Measurements from ENCODE around the gene TSPAN10. TPM values are rescaled to one million over a fixed set of nuclear protein-coding genes. Genes with fewer than 3 reads are reported as not detected.
A peak's percentile ranks its signal among the peaks of the same experiment; 100 is the strongest.

Gene TSPAN10
- total and polyA plus RNA-seq, 7 experiments from 2014 or later: 0.32 to 1.9 (median 0.51) TPM

DNA sequence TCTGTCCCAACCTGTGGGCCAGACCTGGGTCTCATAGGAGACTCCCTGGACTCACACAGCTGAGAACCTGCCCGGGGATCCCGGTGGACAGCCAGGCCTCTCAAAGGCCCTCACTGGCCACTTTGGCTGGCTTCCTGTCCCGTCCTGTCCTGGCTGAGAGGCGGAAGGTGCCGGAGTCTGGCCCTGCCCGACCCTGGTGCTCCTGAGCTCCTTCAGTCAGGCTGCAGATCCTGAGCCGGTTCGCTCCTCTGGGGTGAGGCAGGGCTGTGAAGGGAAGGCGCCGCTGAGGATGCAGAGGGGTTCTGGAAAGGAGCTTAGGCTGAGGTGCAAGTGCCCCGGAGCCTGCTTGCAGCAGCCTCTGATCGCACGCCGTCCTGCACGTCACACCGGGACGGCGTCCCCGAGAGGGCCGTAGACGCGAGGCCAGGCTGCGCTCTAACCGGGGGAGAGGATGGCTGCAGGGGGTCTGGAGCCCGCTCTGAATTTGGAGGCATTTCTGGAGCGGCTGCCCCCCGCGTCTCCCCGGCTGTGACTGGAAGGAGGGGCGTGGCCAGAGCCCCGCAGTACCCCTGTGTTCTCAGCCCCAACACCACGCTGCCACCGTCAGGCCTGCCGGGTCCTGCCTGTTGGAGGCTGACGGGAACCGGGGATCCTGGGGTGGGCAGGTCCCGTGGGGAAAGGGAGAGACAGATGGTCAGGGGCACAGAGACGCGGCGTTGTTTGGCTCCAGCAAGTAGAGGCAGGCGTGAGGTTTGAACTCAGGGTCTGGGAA lies 51.0 kb downstream of the TSPAN10 start:
- Mint-ChIP-seq H3K4me3 (peak overlapping the region in 3 of 10 donors; percentile 29 to 59 (median 50)), H3K27ac (peak overlapping the region in 1 of 9 donors; percentile 21)

DNA sequence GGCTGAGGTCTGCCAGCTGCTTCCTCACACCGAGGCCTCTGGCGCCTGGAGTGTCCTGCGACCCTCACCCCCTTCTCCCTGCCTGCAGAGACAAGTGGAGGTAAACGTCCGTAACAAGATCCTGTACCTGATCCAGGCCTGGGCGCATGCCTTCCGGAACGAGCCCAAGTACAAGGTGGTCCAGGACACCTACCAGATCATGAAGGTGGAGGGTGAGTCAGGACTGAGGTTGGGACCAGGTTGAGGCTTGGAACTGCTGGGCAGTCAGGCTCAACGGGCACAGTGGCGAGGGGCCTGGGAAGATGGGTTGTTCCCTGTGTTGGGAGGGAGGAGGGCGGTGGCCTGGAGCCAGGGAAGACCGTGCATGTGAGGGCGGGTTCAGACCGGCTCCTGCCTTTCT lies 51.6 kb downstream of the TSPAN10 start:
- Mint-ChIP-seq H3K27ac (peak overlapping the region in 2 of 9 donors; percentile 30 to 75), H3K27me3 (peaks cover 0 to 2% (median 0%) of the 10 kb centered on the region in 5 donors), H3K9me3 (peaks cover 0 to 3% (median 0%) of the 10 kb centered on the region in 11 donors), H3K4me3 (no peak overlapping the region), H3K4me1 (peaks cover 19 to 40% (median 28%) of the 10 kb centered on the region in 7 donors), H3K36me3 (peaks cover 0 to 29% (median 4%) of the 10 kb centered on the region in 5 donors)
- intact Hi-C loops (cut with micrococcal nuclease): loop anchor here in 1 of 2 donors (10.0 kb wide), 1 partner anchor 346 kb away; the partner anchor contains the start of genes DCXR and RAC3
- DNase-seq: no peak
- peaks cover 10 to 78% (median 28%) of the 10 kb centered on the region in 3 experiments for H3K36me3 ChIP-seq (ENCODE audit: control insufficient read depth in 2 of 3, insufficient read depth in 3 of 3, low read length in 3 of 3)
- POLR2A ChIA-PET: no interaction called here
- ATAC-seq: no peak
- no peak overlapping the region for H3K27ac ChIP-seq (ENCODE audit: low read depth, low read length)
- no peak overlapping the region for H3K4me3 ChIP-seq (ENCODE audit: low read length)
- H3K27me3 ChIP-seq (ENCODE audit: control insufficient read depth in 2 of 2, insufficient read depth in 2 of 2, low read length in 2 of 2): no peaks in the 10 kb centered on the region
- no peaks in the 10 kb centered on the region for H3K9me3 ChIP-seq (ENCODE audit: control insufficient read depth in 2 of 3, low read length in 3 of 3)
- CTCF ChIA-PET: no interaction called here
- H3K4me1 ChIP-seq (ENCODE audit: control insufficient read depth in 2 of 2, insufficient read depth in 2 of 2, low read length in 2 of 2): peaks cover 16 to 20% of the 10 kb centered on the region in 2 donors

More for the DNA sequence above, 51.0 kb downstream of the TSPAN10 start:
- no peak overlapping the region for H3K4me3 ChIP-seq (ENCODE audit: low read length)
- H3K27ac ChIP-seq (ENCODE audit: low read depth, low read length): no peak overlapping the region
- DNase-seq (no peak), ATAC-seq (no peak)
- Mint-ChIP-seq H3K9me3 (peaks cover 0 to 4% (median 0%) of the 10 kb centered on the region in 11 donors), H3K27me3 (peaks cover 0 to 3% (median 0%) of the 10 kb centered on the region in 5 donors), H3K36me3 (peaks cover 0 to 29% (median 5%) of the 10 kb centered on the region in 5 donors), H3K4me1 (peaks cover 22 to 43% (median 30%) of the 10 kb centered on the region in 7 donors)
- peaks cover 10 to 77% (median 28%) of the 10 kb centered on the region in 3 experiments for H3K36me3 ChIP-seq (ENCODE audit: control insufficient read depth in 2 of 3, insufficient read depth in 3 of 3, low read length in 3 of 3)
- peaks cover 16 to 20% of the 10 kb centered on the region in 2 donors for H3K4me1 ChIP-seq (ENCODE audit: control insufficient read depth in 2 of 2, insufficient read depth in 2 of 2, low read length in 2 of 2)
- ChIA-PET CTCF (no interaction called here), POLR2A (no interaction called here)
- intact Hi-C loops (cut with micrococcal nuclease): loop anchor here in 1 of 2 donors (10.0 kb wide), 1 partner anchor 347 kb away; the partner anchor contains the start of genes DCXR and RAC3
- no peaks in the 10 kb centered on the region for H3K27me3 ChIP-seq (ENCODE audit: control insufficient read depth in 2 of 2, insufficient read depth in 2 of 2, low read length in 2 of 2)
- H3K9me3 ChIP-seq (ENCODE audit: control insufficient read depth in 2 of 3, low read length in 3 of 3): no peaks in the 10 kb centered on the region

GRCh38 chr17:81690066-81690465 lies 53.1 kb downstream of the TSPAN10 start:
- Histone ChIP-seq H3K36me3 (ENCODE audit: control insufficient read depth in 2 of 3, insufficient read depth in 3 of 3, low read length in 3 of 3) (peaks cover 10 to 93% (median 28%) of the 10 kb centered on the region in 3 experiments), H3K27ac (ENCODE audit: low read depth, low read length) (no peak overlapping the region), H3K4me3 (ENCODE audit: low read length) (no peak overlapping the region), H3K4me1 (ENCODE audit: control insufficient read depth in 2 of 2, insufficient read depth in 2 of 2, low read length in 2 of 2) (peaks cover 9 to 11% of the 10 kb centered on the region in 2 donors), H3K9me3 (ENCODE audit: control insufficient read depth in 2 of 3, low read length in 3 of 3) (no peaks in the 10 kb centered on the region), H3K27me3 (ENCODE audit: control insufficient read depth in 2 of 2, insufficient read depth in 2 of 2, low read length in 2 of 2) (no peaks in the 10 kb centered on the region)
- no peak for DNase-seq
- ChIA-PET POLR2A (no interaction called here), CTCF (no interaction called here)
- no peaks in the 10 kb centered on the region for H3K27me3 Mint-ChIP-seq
- no peaks in the 10 kb centered on the region for H3K9me3 Mint-ChIP-seq
- intact Hi-C loops (cut with micrococcal nuclease): no loop called here
- peaks cover 0 to 29% (median 4%) of the 10 kb centered on the region in 5 donors for H3K36me3 Mint-ChIP-seq
- no peak overlapping the region for H3K4me3 Mint-ChIP-seq
- no peak overlapping the region for H3K27ac Mint-ChIP-seq
- H3K4me1 Mint-ChIP-seq: peaks cover 11 to 29% (median 19%) of the 10 kb centered on the region in 7 donors
- ATAC-seq: no peak

GRCh38 chr17:81690549-81690948 lies 53.6 kb downstream of the TSPAN10 start:
- no peak for ATAC-seq
- Mint-ChIP-seq H3K27ac (no peak overlapping the region), H3K27me3 (no peaks in the 10 kb centered on the region), H3K4me3 (no peak overlapping the region), H3K36me3 (peaks cover 0 to 29% (median 4%) of the 10 kb centered on the region in 5 donors), H3K4me1 (peaks cover 7 to 24% (median 16%) of the 10 kb centered on the region in 7 donors), H3K9me3 (no peaks in the 10 kb centered on the region)
- H3K27me3 ChIP-seq (ENCODE audit: control insufficient read depth in 2 of 2, insufficient read depth in 2 of 2, low read length in 2 of 2): no peaks in the 10 kb centered on the region
- no peak overlapping the region for H3K4me3 ChIP-seq (ENCODE audit: low read length)
- CTCF ChIA-PET: no interaction called here
- H3K9me3 ChIP-seq (ENCODE audit: control insufficient read depth in 2 of 3, low read length in 3 of 3): no peaks in the 10 kb centered on the region
- peaks cover 4 to 7% of the 10 kb centered on the region in 2 donors for H3K4me1 ChIP-seq (ENCODE audit: control insufficient read depth in 2 of 2, insufficient read depth in 2 of 2, low read length in 2 of 2)
- no peak overlapping the region for H3K27ac ChIP-seq (ENCODE audit: low read depth, low read length)
- H3K36me3 ChIP-seq (ENCODE audit: control insufficient read depth in 2 of 3, insufficient read depth in 3 of 3, low read length in 3 of 3): peaks cover 10 to 97% (median 28%) of the 10 kb centered on the region in 3 experiments
- POLR2A ChIA-PET: no interaction called here
- no peak for DNase-seq
- intact Hi-C loops (cut with micrococcal nuclease): no loop called here

DNA sequence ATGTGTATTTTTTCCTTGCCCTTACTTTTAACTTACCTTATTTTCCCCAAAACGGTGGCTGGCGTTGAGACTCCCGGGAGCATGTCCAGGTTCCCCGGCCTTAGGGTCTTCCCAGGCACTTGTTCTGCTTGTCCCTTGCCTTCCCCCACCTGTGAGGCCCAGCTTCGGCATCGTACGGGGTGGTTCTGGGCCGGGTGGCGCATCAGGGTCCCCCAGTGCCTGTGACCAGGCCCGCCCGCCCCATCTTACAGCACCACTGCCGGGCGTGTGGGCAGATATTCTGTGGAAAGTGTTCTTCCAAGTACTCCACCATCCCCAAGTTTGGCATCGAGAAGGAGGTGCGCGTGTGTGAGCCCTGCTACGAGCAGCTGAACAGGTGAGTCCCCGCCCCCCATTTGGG lies 54.2 kb downstream of the TSPAN10 start:
- Histone ChIP-seq H3K27me3 (ENCODE audit: control insufficient read depth in 2 of 2, insufficient read depth in 2 of 2, low read length in 2 of 2) (no peaks in the 10 kb centered on the region), H3K4me1 (ENCODE audit: control insufficient read depth in 2 of 2, insufficient read depth in 2 of 2, low read length in 2 of 2) (peaks cover 0 to 1% of the 10 kb centered on the region in 2 donors), H3K36me3 (ENCODE audit: control insufficient read depth in 2 of 3, insufficient read depth in 3 of 3, low read length in 3 of 3) (peaks cover 7 to 99% (median 26%) of the 10 kb centered on the region in 3 experiments), H3K27ac (ENCODE audit: low read depth, low read length) (no peak overlapping the region), H3K4me3 (ENCODE audit: low read length) (no peak overlapping the region), H3K9me3 (ENCODE audit: control insufficient read depth in 2 of 3, low read length in 3 of 3) (no peaks in the 10 kb centered on the region)
- H3K27ac Mint-ChIP-seq: no peak overlapping the region
- intact Hi-C loops (cut with micrococcal nuclease): no loop called here
- ChIA-PET CTCF (no interaction called here), POLR2A (interaction anchor here (0.7 kb wide), 1 partner anchor 188 kb away, joined by 3 read pairs; no protein-coding TSS in a partner anchor)
- H3K9me3 Mint-ChIP-seq: no peaks in the 10 kb centered on the region
- H3K4me1 Mint-ChIP-seq: peaks cover 2 to 20% (median 10%) of the 10 kb centered on the region in 7 donors
- H3K36me3 Mint-ChIP-seq: peaks cover 0 to 31% (median 2%) of the 10 kb centered on the region in 5 donors
- ATAC-seq (no peak), DNase-seq (no peak)
- no peaks in the 10 kb centered on the region for H3K27me3 Mint-ChIP-seq
- H3K4me3 Mint-ChIP-seq: no peak overlapping the region

DNA sequence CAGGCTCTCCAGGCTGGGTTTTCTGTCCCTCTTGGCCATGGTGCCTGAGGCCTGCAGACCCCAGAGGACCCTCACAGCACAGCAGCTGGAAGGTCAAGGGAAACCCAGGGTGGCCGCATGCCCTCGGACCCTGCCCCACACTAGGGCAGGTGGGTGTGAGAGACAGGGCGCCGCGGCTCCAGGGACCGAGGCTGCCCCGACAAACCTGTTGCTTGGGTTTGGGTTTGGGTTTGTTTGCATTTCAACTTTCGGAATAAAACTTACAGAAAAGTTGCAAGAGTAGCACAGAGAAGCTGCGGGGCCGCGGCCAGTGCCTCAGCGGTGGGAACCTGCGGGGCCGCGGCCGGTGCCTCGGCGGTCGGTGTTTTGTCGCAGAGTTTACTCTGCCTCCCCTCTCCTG lies 54.6 kb downstream of the TSPAN10 start:
- DNase-seq: no peak
- Mint-ChIP-seq H3K27ac (no peak overlapping the region), H3K4me3 (no peak overlapping the region), H3K9me3 (no peaks in the 10 kb centered on the region), H3K36me3 (peaks cover 0 to 28% (median 0%) of the 10 kb centered on the region in 5 donors), H3K4me1 (peaks cover 0 to 18% (median 7%) of the 10 kb centered on the region in 7 donors), H3K27me3 (no peaks in the 10 kb centered on the region)
- H3K36me3 ChIP-seq (ENCODE audit: control insufficient read depth in 2 of 3, insufficient read depth in 3 of 3, low read length in 3 of 3): peaks cover 4 to 99% (median 22%) of the 10 kb centered on the region in 3 experiments
- POLR2A ChIA-PET: interaction anchor here (0.7 kb wide), 1 partner anchor 189 kb away, joined by 3 read pairs; no protein-coding TSS in a partner anchor
- CTCF ChIA-PET: no interaction called here
- H3K9me3 ChIP-seq (ENCODE audit: control insufficient read depth in 2 of 3, low read length in 3 of 3): no peaks in the 10 kb centered on the region
- no peaks in the 10 kb centered on the region for H3K4me1 ChIP-seq (ENCODE audit: control insufficient read depth in 2 of 2, insufficient read depth in 2 of 2, low read length in 2 of 2)
- intact Hi-C loops (cut with micrococcal nuclease): no loop called here
- ATAC-seq: no peak
- no peak overlapping the region for H3K27ac ChIP-seq (ENCODE audit: low read depth, low read length)
- no peaks in the 10 kb centered on the region for H3K27me3 ChIP-seq (ENCODE audit: control insufficient read depth in 2 of 2, insufficient read depth in 2 of 2, low read length in 2 of 2)
- no peak overlapping the region for H3K4me3 ChIP-seq (ENCODE audit: low read length)
